Body of pancreas (tissue), 4 donors: ENCODE measurements around the gene PRPS2.

Experiments
- CTCF ChIP-seq, 7 experiments: fragments of 450-650 bp in 4 of 7; fragments of 200-600 bp in 3 of 7; sonication (generic) in 3 of 7; IDR thresholded peaks; one replicate each; pipeline ENCODE4 v1.5.1; 2016 to 2019; ENCODE audit warnings: antibody characterized with exemption in 7 of 7
- POLR2A ChIP-seq, 3 donors: fragments of 450-650 bp; IDR thresholded peaks; one replicate each; pipeline ENCODE4 v1.6.1; 2016; ENCODE audit warnings: antibody characterized with exemption in 3 of 3, mild to moderate bottlenecking in 2 of 3

DNA sequence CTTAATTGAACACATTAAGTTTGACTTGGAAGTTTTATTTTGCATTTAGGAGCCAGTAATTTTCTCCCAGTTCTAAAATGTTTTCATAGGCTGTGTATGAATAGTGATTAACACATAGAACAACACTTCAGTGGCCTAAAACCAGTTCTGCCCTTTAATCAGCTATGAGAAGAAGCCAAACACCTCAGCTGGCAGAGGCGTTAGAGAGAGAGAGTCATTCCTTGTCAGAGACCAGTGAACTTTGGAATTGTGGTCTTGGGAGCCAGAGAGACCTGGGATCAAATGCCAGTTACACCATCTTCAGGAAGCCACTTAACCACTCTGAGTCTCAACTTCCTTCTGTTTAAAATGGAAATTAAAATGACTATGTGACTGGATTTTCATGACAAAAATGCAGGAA, 39.3 kb upstream of the PRPS2 start:
- TF ChIP-seq POLR2A (IDR thresholded peaks at IDR 0.05) (no peak), CTCF (IDR thresholded peaks at IDR 0.05) (no peak)
